ENCODE results near the gene CSTPP1.

- TF ChIP-seq CTCF (IDR thresholded peaks at IDR 0.05): no peak
- TF ChIP-seq POLR2AphosphoS5 (IDR thresholded peaks at IDR 0.05): no peak
Measured at GRCh38 chr11:47155879-47156278, 219.3 kb downstream of the CSTPP1 start.

Data from esophagus muscularis mucosa (tissue), 3 donors.